Nucleus accumbens (tissue), 56 donors: ENCODE measurements around the gene TOM1L2.

Experiments
- DNase-seq, 56 donors: peaks; one replicate each; lab custom pipeline; 2025; lab: John Stamatoyannopoulos, UW

Gene TOM1L2

DNA sequence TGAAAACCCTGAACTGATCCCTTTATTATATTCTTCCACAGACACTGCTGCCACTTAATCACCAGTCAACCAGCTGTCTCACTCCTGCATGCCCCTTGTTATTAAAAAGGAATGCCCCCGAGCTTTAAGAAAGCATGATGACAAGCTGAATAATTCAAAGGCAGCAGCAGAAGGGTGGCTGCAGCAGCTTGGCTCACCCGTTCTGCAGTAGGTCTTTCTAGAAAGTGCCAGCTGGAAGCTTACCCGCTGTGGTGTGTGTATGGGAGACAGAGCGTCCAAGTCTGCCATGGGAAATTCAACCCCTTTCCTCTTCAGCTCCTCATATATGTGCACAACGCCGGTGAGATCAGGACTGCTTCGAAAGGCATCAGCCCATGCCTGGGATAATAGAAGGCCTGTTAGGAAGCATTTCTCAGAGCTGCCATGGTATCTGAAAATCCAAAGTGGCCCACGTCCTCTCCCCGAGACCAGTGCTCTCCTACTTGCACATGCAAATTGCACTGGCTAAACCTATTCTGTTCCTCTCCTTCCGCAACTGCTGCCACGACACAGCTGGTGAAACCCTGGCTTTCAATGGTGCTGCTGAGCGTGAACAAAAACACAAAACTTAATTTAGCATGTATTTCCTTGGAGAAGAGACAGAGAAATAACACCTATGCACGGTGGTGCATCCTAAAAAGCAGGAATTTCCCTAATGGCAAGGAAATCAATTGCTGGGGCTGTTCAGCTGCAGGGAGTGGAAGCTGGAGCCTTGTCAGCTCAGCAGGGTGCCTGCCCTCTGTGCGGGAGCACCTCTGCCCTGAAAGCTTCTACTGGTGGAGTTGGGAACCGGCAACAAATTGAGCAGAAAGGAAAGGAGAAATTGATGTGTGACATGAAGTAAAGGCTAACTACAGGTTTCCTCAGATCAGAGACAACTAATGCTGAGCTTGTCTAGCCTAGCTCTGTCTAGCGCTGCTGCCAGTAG is 87.5 kb downstream of the TOM1L2 start:
- DNase-seq, result peak in 8 of 56 donors; percentile 13 to 46 (median 25)

DNA sequence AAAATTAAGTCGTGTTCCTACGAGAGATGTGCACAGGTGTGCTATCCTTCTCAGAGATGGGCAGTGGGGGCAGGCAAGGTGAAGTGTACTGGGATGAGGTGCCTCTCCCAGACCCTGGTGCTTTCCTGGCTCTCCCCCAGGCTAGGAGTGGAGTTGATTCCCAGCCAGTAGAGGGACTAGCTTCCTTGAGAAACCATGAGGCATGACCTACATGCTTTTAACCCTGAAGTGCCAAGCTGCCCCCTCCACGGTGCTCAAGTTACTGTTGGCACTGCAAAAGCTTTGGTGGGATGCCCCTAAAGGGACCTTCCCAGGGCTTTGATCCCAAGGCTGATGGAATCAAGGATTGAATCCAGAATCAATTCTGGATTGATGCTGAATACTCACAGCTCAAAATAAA is 88.4 kb downstream of the TOM1L2 start:
- DNase-seq, result no peak

DNA sequence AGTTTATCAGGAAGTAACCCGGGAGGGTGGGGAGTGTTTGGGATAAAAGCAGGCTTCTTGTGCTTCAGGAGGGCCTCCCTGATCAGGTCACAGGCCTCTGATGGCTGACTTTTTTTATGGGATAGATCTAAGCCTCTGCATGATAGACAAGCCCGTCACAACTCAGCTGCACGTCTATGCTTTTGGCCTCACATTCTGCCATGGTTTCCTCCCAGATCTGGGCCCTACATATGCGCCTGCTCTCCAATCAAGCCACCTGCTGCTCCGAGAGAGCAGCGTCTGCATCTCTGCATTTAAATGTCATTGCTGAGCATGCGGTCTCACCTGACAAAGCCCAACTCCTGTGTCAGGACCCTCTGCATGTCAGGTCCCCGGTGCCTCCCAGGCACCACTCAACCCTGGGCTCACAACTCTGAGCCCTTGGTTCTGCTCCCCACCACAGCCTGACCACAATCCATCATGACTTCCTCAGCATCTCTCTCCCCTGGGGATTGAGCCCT is 90.1 kb downstream of the TOM1L2 start:
- DNase-seq, result no peak

DNA sequence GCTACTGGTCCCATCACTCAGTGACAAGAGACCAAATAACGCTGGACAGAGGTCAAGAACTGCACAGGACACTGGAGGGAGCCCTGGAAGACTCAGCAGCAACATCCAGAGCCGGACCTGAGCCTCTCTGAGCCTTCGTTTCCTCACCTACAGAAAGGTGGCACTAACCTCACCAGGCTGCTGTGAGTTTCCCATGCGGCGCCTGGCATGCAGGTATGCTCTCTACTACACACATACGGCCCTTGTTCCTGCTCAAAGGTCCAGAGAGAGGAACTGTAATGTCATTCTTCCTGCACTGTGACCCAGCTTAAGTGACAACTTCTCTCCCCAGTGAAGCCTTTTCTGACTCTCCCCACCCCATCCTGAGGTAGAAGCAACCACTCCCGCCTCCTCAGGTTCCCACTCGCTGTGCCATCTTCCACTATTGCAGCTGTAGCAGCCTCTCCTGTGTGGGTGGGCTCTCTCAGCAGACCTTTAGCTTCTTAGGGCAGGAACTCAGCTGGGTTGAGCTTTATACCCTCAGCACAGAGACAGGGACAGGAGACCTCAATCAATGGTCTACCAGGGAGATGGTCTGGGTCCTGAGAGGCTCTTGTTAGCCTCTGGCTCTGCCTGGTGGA is 91.5 kb downstream of the TOM1L2 start:
- DNase-seq, result peak in 1 of 56 donors; percentile 18

DNA sequence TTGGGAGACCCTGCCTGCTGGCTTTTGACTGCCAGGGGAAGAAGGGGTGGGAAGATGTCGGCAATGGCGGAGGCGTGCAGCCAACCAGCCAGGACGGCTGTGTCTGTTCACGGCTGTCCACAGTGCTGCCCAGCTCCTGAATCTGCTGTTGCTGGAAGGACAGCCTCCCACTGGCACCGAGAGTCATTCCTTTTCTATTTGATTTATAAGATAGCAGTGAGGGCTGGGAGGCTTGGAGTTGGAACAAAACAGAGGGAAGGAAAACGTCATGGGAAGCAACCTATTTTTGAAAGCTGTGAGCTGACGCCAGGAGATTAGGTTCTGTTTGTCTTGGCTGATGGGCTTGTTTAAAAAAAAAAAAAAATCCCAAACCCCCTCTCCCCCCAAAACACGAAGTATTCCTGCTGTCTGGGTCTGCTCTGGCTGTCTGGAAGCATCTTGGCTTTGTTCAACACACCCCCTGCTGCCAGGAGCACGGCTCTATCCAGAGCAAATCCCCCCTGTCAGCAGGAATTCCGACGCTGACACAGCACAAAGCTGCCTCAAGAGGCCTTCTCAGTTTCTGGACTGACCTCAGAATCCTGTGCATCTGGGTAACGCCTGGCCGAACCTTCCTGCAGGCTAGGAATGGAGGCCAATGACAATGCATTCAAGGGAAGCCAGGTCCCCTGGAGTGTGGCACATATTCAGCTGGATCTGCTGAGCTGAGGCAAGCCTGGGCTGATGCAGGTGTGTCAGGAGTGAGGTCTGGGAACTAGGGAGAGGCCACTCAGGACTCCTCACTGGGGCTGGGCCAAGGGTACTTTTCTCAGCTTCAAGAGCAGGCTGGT is 94.5 kb downstream of the TOM1L2 start:
- peak in 11 of 56 donors; percentile 12 to 45 (median 25) for DNase-seq

DNA sequence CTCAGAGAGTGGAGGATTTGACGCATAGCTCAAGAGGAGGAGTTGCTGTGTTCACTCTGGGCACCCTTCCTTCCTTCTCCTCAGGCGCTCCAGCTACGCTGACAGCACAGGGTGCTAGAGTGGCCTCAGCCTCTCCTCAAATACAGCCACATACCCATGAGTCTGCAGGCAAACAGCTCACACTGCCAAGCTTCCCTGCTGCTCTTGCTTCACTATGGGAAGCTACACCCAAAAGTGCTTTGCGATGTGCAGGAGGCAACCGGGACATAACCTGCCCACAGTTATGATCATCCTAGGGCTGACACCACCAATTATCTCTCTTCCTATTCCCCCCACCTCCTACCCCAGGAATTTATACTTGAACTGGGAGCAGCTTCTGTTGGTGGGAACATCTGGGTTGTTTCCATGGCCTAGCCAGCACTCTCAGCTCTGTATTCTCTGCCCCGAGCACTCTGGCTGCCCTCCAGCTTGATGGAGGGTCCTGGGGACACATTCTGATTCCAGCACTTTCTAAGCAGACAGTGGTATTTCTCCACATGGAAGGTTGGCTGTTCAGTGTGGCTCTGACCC is 95.2 kb downstream of the TOM1L2 start:
- DNase-seq, result peak in 5 of 56 donors; percentile 18 to 35 (median 26)

DNA sequence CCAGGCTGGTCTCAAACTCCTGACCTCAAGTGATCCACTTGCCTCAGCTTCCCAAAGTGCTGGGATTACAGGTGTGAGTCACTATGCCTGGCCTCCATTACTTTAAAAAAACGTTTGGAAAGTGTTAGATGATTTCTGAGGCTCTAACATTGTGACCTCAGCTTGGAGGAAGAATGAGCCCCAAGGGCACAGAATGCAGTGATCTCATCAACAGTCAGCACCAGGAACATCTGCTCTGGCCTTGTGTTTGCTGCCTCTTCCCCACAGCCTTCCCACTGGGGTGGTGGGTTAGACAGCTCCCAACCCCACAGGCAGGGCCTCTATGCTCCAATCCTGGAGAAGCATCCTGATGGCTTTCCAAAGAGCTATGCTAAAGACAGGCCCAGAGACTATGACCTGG is 97.7 kb downstream of the TOM1L2 start:
- no peak for DNase-seq

DNA sequence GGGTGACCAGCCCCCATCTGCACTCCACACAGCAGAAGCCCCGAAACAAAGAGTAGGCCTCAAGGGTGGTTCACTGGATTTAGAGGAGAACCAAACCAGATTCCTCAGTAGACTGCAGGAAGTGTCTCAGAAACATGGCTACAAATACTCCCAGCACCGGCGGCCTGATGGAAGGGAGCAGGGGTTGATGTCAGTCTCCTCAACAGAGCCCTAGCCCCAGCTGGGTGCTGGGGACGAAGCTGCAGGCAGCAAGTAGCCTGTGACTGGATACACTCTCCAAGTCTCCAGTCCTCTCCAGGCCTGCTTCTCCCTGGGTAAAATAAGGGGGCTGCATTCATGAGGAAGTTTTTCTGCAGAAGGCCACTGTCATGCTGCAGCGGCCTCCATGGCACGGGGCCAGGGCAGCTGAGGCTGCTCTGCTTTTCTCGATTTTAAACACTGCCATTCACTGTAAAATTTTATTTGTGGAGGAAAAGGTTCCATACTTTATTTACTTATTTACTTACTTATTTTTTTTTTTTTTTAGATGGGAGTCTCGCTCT is 98.7 kb downstream of the TOM1L2 start:
- DNase-seq, result peak in 10 of 56 donors; percentile 10 to 37 (median 24)

DNA sequence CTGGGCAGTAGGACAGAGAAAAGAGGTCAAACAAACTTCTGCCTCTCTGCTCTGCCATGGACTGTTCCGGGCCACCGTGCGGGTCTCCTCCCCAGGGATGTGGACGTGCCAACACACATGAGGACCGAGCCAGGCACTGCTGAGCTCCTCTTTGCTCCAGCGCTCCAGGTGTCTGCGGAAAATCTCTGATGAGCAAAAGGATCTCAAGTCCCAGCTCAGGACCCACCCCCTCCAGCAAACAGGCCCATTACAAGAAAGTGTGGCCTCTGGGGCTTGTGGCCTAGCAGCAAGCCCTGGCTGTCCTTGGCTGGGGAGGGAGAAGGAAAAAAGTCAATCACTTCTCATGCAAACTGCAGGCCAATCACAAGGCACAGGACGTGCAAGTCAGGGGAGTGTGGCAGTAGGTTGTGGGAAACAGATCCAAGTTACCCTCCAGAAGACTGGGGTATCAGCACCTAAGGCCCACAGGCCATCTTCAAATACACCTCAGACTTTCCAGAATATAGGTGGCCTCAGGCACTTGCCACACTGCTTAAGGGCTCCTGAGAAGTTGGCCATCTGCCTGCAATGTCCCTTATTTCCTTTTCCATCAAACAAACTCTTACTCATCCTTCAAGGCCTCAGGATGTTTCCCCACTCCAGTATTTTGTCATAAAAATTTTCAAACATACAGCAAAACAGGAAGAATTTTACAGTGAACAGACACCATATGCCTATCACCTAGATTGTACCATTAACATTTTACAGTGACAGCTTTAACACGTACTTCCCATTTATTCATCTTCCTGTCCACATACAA is 99.5 kb downstream of the TOM1L2 start:
- DNase-seq, result no peak

DNA sequence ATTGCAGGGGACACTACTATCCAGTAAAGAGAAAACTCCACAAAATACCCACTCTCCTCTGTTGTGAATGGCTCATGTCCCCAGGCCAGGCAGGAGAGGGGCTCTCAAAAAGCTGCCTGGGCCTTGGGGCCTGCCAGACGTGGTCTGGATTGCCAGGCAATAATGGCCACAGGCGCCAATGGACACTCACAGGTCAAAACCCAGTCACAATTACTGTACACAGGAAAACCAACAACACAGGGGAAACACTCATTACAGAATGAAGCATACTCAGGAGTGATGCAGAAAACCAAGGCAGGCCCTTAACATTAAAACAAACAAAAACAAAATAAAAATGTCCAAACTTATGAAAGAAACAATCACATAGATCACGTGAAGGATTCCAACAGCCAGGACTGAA is 100.3 kb downstream of the TOM1L2 start:
- no peak for DNase-seq

DNA sequence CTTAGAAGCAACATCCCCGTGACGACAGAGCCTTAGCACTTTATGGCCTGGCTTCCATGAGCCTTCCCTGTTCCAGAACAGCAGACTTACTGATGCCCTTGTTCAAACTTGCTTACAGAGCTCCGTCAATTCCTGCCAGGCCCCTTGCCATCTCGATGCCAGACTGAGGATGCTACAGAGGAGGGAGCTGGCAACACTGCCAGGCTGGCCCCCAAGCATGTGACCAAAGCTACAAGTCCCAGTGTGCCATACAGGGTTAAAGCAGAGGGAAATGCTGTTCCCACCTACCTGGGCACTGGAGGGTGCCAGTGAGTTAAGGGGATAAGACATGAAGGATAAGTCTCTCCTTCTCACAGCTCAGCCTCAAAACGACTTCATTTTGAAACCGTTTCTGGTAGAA is 102.0 kb downstream of the TOM1L2 start:
- no peak for DNase-seq

DNA sequence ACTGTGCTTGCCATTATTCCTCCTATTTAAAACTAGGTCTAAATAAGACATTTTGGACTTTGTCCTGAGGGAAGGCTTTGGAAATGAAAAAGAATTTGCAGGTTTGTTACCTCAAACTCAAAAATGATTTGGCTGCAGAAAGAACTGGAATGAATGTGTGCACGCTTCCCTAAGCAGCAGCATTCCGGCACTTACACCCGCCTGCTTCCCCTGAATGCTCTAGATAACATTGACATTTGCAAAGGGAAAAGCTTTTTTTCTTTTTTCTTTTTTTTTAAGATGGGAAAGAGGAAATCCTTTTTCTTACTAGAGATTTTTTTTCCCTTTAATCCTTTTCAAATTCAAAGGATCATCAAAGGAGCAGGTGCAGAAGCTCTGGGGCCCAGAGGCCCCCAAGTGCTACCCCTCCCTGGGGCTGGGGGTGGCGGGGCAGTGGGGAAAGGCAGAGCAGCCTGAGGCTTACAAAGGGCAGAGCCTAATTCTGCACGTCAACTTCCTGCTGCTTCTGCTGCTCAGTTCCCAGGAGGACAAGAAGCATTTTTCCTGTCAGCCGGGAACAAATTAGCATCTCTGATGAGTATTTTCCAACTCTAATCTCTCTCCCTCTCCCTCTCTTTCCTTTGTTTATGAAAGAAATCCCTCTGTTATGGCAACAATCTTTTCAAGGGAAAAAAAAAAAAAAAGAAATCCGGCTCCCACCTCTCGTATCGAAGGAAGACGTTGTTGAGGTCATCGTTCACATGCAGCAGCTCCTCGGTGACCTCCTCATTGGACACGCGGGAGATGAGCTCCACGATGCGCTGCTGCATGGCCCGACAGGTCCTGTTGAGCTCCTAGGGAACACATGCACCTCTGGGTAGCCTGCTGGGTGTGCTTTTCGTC is 103.3 kb downstream of the TOM1L2 start:
- DNase-seq, result peak in 1 of 56 donors; percentile 26

DNA sequence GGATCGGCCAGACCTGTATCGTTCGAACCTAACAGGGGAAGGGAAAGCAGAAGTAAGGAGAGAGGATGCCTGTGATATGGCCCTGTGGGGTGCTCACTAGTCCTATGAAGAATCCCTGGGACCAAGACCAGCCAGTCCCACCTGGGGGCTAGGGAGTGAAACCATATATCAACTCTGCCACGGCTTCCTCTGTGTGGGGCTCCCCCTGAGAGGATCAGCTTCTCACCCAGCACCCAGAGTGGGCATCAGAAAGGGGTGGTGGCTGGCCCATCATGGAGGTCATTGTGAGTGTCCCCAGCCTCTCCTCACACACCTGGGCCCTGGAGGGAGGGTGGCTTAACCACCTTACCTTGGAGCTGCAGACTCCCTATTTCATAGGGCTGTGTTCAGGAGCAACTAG is 105.3 kb downstream of the TOM1L2 start:
- DNase-seq, result no peak

DNA sequence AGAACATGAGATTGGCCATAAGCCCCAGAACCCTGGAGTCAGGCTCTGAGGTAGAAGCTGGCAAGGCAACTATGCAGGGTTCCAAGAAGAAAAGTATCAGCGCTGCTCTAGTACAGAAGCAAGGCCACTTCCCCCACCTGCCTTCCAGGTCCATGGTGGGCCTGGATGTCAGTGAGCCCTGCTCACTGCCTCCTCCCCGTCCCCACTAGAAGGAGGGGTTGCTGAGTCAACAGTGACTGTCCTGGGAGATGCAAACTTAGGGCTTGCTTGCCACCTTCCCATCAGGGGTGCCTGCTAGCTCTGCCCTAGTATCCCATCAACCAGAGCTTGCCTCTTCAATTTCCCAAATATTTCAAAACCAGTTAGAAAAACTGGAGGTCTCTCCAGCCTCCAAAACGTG is 105.8 kb downstream of the TOM1L2 start:
- no peak for DNase-seq

DNA sequence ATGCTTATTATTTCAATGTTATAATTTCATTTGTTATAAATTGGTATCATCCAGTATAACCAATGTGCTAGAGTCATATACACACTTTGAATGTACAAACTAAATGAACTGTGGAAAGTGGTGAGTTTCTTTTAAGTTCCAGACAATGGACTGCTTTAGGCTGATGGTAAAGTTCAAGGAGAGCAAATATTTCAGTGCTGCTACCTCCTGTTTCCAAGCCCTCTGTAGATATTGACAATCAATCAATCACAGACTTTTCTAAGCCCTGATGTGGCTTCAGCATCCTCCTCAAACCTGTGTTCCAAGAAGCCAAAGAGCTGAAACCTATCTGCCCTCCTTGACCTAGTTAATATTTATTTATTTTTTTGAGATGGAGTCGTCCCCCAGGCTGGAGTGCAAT is 107.2 kb downstream of the TOM1L2 start:
- DNase-seq, result no peak

DNA sequence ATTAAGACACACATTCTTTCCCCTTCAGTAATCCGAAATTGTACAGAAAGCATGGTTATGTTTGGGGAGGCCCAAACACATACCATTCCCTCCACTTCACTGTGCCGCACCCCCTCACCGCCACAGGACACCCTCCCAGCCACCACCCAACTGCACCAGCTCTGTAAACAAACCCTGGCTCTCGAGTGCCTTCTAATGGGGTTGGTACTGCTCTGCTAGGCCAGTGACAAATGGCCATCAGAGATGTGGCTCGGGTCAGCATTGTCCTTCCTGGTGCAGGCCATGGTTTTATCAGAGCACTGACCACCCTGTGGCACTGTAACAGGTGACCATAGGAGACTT is 111.5 kb downstream of the TOM1L2 start:
- no peak for DNase-seq

DNA sequence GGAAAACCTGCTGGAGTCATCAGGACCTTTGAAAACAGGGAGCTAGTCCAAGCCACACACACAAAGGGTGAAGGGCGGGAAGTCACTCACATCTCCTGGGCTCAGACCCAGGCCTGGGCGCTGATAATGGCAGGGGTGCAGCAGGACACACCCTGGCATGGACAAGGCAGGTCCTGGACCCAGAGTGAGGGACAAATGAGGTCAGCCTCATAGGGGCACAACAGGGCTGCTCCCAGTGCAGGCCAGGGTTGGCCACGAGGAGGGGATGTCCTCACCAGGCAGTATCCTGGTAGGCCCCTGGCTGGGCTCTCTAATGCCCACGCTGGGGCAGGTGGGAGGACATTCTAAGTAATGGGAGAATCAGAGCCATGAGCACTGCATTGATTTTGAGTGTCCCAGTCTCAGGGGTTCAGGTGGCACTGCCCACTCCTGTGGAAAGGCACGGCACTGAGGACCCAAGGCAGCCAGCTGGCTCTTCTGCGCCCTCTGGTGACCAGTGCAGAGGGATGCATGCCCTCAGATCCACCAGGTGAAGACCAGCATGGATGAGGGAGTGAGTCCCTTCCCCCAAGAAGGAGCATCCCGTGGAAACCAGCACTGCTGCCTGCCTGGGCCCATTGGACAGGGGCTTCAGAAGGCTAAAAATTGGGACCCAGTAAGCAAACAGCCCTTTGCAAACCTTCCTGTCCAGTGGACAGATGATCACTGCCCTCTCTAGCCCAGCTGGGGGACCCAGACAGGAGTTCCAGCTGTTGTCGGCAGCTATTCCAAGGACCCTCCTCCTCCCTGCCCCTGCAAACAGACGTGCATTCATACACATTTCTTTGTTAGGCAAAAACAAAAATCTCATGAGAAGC is 112.1 kb downstream of the TOM1L2 start:
- DNase-seq, result peak in 46 of 56 donors; percentile 22 to 84 (median 52)
